ENCODE data around the gene RINT1.
"Not testable (repeated sequence)": the region's sequence is repeated elsewhere in the genome, so short reads cannot be mapped to it uniquely, and the experiment has no call there.

Gene RINT1

DNA sequence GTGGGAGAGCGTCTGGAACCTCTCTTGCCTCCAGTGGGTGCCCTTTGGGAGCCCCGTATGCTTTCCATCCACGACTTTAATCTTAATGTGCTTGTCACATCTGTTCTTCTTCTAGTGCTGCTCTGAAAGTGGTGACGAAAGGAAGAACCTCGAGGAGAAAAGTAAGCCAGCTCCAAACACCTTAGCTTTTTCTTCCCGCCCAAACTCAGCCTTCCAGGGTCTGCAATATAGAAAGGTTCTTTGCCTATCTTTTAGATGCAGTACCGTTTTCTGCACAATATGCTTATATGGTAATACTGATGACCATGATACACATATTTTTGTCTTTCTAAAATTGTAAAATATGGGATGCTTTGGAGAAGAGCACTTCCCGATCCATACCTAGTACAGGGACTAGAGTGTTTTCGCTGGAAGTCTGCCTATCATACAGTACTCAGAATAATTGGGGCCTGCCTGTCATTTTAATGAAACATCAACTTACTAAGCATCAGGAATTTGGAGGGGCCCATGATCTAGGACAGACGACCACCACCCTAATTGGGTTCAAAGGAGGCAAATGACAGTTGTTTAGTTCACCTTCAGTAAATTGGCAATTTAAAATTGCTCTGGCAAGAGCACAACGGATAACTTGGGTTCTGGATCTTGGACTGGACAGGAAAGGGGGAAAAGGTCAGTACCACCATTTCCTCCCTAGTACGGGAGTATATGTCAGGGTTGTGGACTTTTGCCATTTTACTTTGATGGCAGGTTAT lies 884 bp downstream of the RINT1 start:
- no peak for DNase-seq (ENCODE audit: low read depth)

DNA sequence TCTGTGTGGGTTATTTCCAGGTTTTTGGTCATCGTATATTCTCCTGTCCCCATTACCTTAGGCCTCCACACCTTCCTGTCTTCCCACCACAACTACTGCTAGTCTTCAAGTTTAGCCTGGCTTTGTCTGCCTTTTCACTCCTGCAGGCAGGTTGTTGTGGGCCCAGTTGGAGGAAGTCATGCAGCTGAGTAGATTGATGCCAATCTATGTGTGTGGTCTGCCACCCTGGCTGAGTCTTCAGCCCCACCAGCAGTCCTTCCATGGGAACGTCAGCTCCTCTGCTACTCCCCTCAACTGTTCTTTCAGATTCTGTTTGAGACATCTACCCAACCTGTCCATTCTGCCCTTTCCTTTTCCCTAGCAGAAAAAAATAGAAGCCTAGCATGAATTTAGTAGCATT lies 6.3 kb downstream of the RINT1 start:
- DNase-seq (ENCODE audit: low read depth) = no peak

DNA sequence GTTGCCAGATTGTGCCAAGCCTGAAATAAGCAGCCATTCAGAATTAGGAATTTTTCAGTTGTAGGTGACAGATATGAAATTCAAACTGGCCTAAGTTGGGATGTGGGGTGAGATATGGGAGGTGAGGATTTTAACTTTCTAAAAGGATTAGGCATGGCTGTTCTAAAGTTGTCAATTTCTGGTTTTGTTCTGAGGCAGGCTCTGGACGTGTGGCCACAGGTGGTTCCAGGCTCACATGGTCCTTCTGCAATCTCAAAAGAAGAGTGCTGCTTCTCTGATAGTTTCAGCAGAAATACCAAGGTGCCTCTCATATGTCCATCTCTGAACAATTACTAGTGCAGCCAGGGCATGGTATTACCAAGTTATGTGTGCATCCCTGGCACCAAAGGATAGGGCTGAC lies 27.9 kb downstream of the RINT1 start:
- DNase-seq (ENCODE audit: low read depth) = no peak

DNA sequence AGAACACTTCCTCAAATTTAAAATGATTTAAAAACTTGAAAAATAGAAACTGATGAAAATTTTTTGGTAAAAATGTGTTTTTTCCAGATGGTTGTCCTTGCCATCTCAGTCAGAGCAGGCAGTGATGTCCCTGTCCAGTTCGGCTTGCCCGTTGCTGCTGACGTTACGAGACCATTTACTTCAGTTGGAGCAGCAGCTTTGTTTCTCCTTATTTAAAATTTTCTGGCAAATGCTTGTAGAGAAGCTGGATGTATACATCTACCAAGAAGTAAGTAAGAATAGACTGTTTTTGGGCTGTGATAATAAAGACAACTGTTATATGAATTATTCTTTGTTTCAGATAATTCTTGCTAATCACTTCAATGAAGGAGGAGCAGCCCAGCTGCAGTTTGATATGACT lies 33.2 kb downstream of the RINT1 start:
- DNase-seq (ENCODE audit: low read depth) = no peak

DNA sequence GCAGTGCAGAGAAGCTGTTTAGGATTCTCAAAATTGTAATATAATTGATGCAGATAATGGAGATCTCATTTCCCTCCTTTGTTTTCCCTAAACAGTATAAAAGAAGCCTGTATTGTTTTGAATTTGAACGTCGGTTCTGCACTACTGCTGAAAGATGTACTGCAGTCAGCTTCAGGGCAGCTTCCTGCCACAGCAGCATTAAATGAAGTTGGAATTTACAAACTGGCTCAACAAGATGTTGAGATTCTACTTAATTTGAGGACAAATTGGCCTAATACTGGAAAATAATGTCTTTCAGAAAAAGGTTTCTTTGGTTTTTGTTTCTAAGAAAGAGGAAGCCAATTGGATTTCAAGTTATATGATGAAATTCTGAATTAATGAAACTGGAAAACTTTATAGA lies 35.0 kb downstream of the RINT1 start:
- no peak for DNase-seq (ENCODE audit: low read depth)

DNA sequence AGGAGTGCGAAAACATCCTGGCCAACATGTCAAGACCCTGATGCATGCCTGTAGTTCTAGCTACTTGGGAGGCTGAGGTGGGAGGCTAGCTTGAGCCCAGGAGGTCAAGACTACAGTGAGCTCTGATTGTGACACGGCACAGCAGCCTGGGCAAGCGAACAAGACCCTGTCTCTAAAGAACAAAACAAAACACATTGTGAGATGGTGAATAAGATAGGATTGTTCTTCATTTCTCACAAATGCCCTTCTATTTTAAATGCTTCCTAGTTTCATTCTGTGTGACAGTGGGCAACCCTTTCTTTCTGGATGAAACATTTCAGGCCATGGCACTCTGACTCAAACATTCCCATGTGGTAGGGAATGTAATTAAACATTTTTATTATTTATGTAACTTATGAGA lies 35.8 kb downstream of the RINT1 start:
- no peak for DNase-seq (ENCODE audit: low read depth)

DNA sequence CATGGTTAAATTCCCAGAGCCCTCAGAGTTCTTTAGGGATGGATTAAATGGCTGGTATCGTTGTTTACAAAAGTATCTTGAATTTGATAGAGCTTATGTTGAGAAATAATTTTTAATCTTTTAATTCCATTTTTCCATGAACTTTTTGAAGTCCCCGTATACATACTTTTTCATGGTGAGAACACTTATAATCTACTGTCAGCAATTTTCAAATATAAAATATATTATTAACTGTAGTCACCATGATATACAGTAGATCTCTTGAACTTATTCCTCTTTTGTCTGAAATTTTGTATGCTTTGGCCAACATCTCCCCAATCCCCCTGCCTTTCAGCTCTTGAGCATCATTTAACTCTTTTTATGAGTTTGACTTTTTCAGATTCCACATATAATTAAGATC lies 39.9 kb downstream of the RINT1 start:
- DNase-seq (ENCODE audit: low read depth) = no peak

DNA sequence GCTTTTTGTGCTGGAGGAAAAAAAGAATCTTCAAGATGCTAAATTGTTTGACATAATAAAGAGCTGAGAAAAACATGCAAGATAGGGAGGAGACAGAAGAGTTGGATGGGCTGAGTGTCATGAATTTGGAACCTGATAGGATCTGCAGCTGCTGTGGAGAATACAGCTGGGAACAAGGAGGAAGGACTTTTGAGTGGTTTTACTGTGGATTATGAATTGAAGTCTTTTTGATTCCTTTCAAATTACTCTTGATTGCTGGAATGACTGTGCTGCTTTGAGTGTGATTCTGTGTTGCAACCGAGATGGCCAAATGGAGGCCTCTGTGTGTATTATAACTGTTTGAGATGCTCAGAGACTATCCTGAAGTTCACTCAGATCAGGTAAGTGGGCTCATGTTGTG lies 45.2 kb downstream of the RINT1 start:
- DNase-seq (ENCODE audit: low read depth) = no peak

DNA sequence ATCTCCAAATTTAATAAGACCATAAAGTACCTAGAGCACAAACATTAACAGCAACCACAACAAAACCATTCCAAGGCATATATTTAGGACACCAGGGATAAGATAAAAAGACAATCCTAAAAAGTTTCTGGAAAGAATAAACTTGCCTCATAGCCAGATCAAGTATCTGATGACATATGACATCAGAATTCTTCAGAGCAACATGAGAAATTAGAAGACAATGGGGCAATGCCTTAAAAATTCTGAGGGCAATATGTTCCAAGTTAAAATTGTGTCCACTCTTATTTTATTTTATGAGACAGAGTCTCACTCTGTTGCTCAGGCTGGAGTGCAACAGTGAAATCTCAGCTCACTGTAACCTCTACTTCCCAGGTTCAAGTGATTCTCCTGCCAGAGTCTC lies 46.5 kb downstream of the RINT1 start:
- DNase-seq (ENCODE audit: low read depth) = no peak

DNA sequence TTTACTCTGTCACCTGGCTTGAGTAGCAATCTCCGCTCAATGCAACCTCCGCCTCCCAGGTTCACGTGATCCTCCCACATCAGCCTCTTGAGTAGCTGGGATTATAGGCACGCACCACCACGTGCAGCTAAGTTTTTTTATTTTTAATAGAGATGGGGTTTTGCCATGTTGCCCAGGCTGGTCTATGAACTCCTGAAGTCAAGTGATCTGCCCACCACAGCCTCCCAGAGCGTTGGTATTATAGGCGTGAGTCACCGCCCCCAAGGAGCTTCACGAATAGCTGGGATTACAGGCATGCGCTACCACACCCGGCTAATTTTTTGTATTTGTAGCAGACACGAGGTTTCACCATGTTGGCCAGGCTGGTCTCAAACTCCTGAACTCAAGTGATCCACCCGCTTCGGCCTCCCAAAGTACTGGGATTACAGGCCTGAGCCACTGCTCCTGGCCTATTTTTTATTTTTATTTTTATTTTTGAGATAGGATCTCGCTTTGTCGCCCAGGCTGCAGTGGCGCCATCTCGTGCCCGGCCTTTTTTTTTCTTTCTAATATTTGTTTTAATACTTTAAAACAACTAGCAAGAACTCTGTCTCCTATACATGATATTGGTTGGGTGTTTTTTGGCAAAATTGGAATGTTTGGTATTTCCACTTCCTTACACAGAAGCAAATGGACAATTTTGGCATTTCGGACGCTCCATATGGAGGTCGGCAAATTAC lies 48.2 kb downstream of the RINT1 start:
- DNase-seq (ENCODE audit: low read depth) = no peak

DNA sequence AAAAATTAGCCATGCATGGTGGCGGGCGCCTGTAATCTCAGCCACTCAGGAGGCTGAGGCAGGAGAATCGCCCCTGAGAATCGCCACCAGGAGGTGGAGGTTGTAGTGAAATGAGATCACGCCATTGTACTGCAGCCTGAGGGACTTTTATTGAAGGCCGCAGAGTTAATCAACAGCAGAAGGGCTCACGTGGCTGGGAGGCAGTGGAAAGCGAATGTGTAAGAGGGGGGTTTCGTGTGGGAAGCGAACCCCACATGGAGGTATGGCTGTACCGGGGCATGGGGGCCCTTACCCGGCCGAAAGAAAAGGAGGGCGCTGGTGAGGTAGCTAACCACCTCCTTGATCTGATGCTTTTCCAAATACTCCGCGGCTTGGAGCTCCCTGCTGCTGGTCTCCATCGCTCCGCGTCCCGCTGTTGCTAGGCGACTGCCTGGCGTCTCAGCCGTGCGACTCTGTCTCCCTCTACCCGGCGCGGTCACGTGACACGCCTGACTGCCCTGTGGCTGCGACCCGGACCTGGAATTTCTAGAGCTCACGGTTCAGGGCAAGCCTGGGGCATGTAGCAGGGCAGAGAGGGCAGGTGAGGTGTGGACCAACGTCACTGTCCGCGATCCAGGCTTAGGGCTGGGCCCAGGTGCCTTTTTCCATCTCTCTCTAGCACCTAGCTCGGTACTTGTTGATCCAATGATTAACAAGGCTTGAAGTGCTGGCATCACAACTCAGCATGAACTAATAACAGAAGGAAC lies 49.2 kb downstream of the RINT1 start, which contains the start of gene EFCAB10:
Gene EFCAB10 (minus strand): TSS at position 428 of the 746 bp plus-strand sequence. CDS start 30 bp downstream, at position 398.
- peak; percentile 8 for DNase-seq (ENCODE audit: low read depth)

DNA sequence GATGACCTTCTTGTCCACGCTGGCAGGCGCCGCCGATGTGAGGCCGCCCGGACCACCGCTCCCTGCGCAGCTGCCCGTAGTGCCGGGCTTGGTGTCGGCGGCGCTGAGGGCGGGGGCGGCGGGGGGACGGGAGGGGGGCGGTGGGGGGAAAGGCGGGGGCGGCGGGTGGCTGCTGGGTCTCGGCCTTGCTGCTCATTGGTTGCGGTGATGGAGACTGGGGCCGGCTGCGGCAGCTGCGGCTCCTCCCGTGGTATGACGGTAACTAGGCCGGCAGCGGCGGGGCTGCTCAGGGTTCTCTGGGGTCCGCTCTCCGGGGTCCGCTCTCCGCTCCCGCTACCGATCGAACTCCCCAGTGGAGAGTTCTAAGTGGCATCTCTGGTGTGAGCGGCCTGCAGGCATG lies 51.1 kb downstream of the RINT1 start:
- no peak for DNase-seq (ENCODE audit: low read depth)

DNA sequence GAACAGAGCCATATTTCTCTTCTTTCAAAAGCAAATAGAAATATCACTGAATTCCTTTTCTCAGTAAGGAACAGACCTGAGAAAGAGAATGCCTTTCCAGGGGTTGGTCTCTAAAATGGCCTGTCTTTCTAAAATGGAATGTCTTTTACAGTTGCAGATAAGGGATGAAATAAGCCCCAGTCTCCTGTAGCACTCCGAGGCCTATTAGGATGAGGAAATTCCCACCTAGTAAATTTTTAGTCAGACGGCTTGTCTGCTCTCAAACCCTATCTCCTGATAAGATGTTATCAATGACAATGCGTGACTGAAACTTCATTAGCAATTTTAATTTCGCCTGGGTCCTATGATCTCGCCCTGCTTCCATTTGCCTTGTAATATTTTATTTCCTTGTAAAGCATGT lies 52.2 kb downstream of the RINT1 start:
- no peak for DNase-seq (ENCODE audit: low read depth)

DNA sequence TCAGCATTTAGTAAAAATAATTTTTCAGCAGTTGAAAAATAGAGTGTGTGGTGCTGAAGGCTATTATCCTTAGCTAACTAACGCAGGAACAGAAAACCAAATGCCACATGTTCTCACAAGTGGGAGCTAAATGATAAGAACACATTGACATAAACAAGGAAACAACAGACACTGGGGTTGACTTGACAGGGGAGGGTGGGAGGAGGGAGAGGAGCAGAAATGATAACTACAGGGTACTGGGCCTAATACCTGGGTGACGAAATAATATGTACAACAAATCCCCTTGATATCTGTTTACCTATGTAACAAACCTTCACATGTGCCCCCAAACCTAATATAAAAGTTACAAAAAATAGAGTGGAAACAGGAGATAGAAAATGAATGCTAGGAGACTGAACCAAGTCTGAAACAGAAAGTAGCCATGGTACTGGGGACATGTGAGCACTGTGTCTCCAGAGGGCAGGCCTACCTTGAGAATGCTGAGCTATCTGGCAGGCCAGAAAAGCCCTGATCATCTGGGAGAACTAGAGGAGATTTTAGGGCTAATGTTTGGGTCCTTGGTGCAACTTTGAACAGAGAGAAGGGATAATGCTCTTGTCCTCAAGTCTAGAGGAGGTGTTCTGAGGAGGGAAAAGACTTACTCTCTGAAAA lies 54.0 kb downstream of the RINT1 start:
- DNase-seq (ENCODE audit: low read depth) = no peak

DNA sequence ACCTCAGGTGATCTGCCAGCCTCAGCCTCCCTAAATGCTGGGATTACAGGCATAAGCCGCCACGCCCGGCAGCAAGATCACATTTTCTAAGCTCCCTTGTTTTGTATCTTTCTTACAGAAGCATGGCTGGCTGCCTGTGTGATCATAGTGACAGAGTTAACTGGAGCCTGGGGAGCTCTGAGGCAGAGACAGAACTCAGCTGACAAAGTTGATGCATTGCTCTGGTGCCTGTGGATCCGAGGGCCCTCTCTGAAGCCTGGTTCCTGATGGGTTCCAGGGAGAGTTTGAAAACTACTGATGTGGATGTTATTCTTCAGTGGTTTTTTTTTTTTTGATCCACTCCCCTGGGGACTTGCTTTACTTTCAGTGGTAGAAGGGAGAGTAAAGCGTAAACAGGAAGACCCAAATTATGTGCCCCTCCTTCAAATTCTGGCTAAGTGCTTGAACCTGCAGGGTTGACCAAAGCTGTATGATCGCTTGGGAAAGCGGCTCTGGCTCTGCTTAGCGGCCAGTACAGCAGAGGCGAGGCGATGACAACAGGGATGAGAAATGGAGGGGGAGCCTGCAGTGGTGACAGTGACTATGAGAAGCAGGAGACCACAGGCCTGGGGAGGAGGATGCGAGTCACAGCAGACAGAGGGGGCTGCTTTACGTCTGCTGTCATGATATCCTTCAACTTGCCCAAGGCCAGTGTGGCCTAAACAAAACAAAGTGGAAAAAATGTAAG lies 56.1 kb downstream of the RINT1 start:
- DNase-seq (ENCODE audit: low read depth) = no peak

DNA sequence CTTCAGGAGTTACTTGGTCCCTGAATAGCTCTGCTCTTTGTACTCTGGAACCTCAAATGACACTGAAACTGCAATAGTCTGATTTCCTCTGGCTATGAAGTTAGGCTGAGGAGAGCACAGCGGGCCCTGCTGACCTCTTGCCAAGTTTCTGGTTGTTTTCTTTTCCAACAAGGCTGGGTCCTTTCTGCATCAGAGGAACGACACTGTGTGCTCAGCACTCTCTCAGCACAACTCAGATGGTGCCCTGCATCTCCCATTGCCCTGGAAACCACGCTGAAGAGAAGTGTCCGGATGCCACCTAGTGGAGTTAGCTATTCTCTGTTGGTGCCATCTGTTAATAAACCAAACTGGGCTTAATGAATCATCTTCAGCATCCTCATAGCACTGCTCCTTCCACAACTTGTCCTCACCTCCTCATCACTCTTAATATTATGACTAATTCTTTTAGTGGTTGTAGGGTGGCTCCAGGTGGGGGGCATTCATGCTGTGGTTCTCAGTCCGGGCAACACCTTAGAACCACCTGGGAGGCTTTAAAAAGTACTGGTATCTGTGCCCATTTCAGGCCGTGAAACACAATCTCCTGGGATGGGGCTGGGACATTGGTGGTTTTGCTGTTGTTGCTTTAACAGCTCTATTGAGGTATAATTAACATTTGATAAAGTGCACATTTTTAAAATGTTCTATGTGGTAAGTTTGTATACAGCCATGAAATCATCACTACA lies 57.5 kb downstream of the RINT1 start:
- DNase-seq (ENCODE audit: low read depth) = peak; percentile 21

DNA sequence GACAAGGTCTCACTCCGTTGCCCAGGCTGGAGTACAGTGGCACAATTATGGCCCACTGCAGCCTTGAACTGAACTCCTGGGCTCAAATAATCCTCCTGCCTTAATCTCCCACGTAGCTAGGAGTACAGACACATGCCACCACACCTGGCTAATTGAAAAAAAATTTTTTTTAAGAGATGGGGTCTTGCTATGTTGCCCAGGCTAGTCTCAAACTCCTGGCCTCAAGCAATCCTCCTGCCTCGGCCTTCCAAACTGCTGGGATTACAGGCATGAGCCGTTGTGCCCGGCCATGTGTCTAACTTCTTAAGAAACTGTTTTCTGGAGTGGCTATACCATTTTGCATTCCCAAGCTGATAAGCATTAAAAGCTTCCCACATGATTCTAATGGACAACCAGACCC lies 58.8 kb downstream of the RINT1 start:
- DNase-seq (ENCODE audit: low read depth) = no peak

DNA sequence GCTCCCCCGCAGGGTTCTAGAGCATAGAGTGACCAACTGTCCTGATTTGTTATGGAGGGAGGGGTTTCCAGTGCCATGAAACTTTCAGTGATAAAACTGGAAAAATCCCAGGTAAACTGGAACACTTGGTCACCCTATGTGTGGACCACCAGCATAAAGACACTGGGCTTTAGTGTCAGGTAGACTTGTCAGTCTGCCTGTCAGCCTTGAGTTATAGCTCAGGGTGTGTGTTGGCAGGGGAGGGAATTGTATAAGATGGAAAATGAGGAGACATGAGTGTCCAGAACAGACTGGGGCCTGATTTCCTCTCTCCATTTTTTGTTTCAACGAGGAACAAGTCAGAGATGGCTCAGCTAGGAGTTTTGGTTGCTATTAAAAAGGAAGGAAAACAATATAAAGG lies 59.5 kb downstream of the RINT1 start:
- no peak for DNase-seq (ENCODE audit: low read depth)

DNA sequence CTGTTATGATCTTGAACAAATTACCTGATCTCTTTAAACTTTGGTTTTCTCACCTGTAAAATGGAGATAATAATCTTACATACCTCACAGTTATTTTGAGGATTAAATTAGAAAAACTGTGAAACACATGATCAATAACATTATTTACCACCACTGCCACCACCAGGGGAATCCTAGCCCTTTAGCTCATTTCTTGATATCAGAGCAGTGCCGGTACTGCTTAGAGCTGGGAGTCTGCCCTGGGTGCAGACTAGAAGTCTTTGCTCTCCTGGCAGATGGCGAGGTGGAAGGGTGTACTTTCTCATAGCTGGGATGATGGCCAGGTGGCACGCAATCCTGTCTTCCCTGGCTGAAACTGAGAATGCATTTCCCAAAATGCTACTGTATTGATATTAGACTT lies 62.0 kb downstream of the RINT1 start:
- no peak for DNase-seq (ENCODE audit: low read depth)

DNA sequence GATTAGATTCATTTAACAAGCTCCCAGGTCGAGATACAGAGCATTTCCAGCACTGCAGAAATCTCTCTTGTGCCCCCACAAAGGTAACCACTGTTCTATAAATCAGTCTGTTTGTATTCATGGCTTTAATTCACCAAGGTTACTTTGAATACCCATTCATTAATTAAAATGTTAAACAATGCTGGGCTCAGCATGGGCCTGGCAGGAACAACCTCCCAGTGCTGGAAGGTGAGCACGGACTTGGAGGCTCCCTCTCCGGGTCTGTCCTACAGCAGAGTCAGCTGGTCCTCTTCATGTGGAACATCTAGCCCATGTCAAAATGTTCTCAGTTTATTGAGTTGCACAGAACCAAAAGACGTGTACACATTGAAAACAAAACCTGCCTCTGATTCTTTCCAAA lies 64.9 kb downstream of the RINT1 start:
- no peak for DNase-seq (ENCODE audit: low read depth)

DNA sequence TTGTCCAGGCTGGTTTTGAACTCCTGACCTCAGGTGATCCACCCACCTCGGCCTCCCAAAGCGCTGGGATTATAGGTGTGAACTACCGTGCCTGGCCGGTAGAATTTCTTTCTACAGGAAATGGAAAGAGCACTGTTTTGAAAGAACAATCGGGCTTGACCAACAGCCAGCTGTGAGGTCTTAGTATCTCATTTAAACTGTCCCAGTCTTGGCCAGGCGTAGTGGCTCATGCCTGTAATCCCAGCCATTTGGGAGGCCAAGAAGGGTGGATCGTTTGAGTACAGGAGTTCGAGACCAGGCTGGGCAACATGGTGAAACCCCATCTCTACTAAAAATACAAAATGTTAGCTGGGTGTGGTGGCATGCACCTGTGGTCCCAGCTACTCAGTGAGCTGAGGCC lies 67.1 kb downstream of the RINT1 start:
- not testable (repeated sequence) for DNase-seq (ENCODE audit: low read depth)

All from activated T-helper 9 cell treated with anti-CD3 and anti-CD28 coated beads, Interleukin-2, amount 50 U/mL, for 16 hours (primary cell).